A204.1 (cell line): ENCODE measurements around the gene ANAPC2.

Experiments
- FAIRE-seq: peaks from 2 replicates; lab custom pipeline; 2012; peaks lifted over from hg19 to GRCh38; lab: Jason Lieb, UNC

Gene ANAPC2

DNA sequence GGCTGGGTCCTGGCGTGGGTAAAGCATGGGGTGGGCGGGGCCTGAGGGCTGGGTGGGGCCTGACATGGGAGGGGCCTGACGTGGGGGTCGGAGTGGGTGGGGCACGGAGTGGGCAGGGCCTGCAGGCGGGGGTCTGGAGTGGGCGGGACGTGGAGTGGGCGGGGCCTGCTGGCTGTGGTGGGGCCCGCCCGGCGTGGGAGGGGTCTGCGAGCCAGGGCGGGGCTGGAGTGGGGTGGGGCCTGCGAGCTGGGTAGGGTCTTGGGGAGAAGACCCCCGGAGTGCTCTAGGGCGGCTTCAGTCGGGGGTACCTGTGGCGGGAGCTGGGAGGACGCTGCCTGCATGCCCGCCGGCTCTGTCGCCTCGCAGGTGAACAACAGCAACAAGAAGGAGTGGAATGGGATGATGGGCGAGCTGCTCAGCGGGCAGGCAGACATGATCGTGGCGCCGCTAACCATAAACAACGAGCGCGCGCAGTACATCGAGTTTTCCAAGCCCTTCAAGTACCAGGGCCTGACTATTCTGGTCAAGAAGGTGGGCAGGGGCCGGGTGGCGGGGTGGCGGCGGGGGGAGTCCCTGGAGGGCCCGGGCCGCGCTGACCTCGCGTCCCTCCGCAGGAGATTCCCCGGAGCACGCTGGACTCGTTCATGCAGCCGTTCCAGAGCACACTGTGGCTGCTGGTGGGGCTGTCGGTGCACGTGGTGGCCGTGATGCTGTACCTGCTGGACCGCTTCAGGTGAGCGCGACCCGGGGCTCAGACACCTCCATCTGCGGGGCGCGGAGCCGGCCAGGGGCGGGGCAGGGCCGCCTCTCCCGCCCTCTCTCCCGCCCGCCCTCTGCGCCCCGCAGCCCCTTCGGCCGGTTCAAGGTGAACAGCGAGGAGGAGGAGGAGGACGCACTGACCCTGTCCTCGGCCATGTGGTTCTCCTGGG lies 26.5 kb downstream of the ANAPC2 start:
- no peak for FAIRE-seq

DNA sequence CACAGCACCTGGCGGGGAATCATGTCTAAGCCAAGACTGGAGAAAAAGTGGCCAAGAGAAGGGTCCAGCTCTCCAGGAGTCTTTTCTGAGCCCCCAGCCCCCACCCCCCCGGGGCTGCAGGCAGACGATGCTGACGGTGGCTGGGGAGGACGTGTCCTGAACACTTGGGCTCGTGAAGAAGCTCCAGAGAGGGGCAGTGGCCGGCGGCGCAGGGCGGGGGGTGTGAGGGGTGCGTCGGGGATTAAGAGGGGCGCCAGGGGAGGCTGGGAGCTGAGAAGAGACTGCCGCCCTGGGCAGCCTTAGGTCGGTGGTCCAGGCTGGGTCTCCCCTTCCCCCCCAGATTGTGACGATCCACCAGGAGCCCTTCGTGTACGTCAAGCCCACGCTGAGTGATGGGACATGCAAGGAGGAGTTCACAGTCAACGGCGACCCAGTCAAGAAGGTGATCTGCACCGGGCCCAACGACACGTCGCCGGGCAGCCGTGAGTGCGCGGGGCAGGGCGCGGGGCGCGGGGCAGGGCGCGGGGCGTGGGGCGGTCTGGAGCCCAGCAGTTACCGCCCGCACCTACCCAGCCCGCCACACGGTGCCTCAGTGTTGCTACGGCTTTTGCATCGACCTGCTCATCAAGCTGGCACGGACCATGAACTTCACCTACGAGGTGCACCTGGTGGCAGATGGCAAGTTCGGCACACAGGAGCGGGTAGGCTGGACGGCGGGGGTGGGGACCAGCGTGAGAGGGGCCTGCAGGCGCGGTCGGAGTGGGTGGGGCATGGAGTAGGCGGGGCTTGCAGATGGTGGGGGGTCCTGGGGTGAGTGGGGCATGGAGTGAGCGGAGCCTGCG lies 27.4 kb downstream of the ANAPC2 start:
- FAIRE-seq, result no peak

DNA sequence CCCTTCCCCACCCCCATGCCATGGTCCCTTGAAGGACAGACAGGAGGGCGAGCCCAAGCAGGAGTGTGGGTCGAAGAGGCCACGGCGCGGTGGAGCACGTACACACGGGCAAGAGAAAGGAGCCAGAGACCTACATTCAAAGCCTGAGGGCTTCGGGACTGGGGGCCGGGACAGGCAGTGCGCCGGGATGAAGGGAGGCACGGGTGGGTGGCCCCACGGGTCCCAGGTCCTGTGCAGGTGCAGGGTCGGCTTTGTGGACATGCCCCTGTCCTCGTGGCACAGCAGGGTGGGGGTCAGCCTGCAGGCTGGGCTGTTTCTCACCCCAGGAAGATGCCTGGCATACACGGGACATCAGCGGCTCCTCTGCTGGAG lies 28.3 kb downstream of the ANAPC2 start:
- FAIRE-seq, result no peak

DNA sequence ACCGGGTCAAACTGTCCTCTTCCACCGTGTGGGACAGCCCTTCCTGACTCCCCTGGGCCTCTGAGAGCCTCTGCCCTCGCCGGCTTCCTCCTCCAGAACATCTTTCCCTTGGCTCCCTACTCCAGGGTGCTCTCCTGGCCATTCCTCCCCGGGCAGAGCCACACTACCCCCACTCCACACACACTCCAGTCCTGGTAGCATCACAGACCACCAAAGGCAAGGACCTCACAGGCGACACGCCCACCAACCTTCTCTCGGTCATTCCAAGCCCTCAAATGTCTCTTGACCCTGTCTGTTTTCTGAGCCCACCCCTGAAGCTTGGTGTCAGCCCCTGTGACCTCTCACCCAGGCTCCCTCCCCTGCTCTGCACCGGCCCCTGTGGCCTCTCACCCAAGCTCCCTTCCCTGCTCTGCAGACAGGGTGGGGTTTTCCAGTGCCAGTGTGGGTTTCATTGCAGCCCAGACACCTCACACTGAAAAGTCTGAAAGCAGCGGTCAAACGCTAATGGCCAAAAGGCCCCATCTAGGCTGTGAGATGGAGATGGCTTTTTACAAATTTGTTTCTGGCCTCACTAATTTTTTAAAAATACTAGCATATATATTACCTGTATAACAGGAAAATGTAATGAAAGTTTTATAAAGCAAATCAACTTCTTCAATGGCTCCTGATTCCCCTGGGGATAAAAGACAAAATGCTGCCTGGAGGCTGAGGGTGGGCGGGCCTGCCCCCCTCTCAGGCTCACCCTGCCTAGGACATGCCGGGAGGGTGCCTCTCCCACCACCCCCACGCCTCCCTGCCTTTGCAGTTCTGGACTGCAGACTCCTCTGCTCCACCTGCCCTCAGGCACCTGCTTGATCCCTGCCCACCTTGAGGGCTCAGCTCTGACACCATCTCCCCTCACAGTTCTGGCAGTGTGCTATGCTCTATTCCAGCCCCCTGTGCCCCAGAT lies 29.0 kb downstream of the ANAPC2 start:
- FAIRE-seq, result no peak

DNA sequence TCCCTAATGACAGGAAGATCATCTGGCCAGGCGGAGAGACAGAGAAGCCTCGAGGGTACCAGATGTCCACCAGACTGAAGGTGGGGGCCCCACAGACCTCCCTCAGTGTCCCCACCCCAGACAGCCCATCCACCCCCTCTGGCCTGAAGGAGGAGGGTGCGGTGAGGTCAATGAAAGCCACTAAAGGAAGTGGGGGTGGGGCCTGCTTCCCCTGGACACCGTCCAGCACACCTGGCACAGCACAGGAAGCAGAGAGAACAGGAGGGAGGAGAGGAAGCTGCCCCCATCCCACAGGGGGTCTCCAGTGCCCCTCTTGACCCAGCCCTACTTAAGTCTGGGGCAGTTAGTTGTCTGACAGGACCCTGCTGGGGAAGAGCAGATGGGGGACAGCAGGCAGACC lies 29.7 kb downstream of the ANAPC2 start:
- no peak for FAIRE-seq

DNA sequence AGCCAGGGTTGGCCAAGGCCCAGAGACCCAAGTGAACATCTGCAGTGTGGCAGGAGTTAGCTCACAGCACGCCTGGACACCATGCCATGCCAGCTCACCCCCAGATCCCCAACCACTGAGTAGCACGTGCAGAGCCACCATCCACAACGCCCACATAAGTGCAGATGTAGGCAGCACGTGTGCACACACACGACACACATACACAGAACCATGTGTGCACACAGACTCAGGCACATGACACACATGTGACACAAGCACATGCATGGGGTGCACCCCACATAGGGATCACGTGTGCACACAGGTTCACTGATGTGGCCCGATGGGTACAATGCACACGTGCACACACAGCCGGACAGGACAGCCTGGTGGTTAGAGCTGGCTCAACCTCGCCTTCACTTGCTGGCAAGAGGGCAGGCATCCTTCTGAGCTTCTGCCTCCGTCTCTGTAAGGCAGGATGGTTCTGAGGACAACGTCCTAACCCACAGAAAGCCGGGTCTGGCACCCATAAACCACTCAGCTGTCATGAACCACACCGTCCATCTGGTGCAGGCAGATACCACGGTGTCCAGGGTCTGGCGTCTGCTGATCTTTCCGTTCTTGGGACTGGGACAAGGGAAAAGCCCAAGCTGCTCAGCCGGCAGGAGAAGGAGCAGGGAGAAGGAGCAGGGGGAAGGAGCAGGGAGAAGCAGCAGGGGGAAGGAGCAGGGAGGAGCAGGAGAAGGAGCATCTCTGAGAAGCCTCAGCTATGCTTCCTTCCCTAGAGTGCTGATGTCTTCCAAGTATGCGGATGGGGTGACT lies 30.5 kb downstream of the ANAPC2 start:
- no peak for FAIRE-seq

DNA sequence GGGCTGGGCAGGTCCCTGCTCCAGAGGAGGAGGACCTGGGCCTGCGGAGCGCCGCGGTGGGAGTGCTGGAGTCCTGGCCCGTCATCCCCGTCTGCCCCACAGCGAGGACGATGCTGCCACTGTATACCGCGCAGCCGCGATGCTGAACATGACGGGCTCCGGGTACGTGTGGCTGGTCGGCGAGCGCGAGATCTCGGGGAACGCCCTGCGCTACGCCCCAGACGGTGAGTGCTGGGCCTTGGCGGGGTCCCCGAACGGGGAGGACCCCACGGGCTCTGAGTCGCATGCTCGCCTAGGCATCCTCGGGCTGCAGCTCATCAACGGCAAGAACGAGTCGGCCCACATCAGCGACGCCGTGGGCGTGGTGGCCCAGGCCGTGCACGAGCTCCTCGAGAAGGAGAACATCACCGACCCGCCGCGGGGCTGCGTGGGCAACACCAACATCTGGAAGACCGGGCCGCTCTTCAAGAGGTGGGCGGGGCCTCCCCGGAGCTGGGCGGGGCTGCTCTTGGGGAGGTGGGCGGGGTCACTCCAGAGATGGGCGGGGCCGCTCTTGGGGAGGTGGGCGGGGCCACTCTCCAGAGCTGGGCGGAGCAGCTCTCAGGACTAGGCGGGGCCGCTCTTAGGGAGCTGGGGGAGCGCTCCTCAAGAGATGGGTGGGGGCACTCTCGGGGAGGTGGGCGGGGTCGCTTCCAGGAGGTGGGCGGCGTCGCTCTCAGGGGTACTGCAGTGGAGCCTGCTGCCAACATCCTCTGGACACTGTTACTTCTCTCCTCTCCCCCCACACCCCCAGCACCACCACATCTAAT lies 31.6 kb downstream of the ANAPC2 start:
- FAIRE-seq, result no peak

DNA sequence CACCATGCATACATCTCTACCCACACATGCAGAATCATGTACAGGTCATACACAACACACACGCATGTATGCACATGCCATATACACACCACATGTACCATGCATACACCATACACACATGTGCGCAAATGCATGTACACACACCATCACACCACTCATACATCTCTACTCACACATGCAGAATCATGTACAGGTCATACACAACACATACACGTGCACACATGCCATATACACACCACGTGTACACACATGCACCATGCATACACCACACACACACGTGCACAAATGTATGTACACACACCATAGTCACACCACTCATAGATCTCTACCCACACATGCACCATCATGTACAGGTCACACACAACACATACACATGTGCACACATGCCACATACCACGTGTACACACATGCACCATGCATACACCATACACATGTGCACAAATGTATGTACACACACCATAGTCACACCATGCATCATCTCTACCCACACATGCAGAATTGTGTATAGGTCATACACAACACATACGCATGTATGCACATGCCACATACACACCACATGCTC lies 35.4 kb downstream of the ANAPC2 start:
- FAIRE-seq, result no peak

DNA sequence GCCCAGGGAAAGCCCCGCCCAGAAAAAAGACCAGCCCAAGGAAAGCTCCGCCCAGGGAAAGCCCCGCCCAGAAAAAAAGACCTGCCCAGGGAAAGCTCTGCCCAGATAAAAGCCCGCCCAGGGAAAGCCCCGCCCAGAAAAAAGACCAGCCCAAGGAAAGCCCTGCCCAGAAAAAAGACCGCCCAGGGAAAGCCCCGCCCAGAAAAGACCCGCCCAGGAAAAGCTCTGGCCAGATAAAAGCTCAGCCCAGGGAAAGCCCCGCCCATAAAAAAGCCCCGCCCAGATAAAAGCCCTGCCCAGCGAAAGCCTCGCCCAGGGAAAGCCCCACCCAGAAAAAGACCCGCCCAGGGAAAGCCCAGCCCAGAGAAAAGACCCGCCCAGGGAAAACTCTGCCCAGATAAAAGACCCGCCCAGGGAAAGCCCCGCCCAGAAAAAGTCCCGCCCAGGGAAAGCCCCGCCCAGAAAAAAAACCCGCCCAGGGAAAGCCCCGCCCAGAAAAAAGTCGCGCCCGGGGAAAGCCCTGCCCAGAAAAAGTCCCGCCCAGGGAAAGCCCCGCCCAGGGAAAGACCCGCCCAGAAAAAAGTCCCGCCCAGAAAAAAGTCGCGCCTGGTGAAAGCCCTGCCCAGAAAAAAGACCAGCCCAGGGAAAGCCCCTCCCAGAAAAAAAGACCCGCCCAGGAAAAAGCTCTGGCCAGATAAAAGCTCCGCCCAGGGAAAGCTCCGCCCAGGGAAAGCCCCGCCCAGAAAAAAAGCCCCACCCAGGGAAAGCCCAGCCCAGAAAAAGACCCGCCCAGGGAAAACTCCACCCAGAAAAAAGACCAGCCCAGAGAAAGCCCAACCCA lies 37.5 kb downstream of the ANAPC2 start:
- FAIRE-seq, result no peak

DNA sequence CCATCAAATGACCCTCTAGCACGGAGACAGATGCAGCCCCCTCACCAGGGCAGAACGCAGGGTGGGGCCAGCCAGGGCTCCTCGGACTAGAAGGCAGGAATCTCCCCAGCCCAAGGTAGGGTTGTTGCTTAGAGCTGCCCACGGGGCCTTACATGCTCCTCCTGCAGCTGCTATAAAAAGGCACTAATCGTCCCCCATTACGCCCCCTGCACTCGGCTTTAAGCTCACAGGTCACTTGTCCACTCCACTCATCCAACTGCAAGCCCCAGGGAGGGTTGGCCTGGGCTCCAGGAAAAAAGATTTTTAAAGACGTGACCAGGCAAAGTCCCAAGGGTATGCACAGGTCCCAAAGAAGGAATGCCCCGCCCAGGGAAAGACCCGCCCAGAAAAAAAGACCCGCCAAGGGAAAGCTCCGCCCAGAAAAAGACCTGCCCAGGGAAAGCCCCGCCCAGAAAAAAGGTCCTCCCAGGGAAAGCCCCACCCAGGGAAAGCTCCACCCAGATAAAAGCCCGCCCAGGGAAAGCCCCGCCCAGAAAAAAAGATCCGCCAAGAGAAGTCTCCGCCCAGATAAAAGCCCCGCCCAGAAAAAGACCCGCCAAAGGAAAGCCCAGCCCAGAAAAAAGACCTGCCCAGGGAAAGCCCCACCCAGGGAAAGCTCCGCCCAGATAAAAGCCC lies 38.3 kb downstream of the ANAPC2 start:
- FAIRE-seq, result no peak

DNA sequence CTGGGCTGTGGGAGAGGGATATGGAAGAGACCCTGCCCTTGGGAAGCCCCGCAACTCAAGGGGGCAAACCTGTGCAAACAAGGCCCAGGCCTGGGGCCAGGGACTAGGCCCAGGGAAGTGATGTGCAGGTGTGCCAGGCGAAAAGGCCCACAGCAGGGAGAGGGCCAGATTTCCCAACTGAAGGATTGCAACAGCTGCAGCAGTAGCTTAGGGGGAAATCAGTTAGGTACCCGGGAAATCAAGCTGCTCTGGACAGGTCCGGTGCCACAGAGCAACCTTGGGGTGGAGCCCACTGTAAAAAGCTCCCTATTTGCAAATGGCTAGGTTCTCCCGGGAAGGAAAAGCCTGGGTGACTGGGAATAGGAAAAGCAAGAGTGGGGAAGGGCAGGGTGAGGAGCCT lies 39.0 kb downstream of the ANAPC2 start:
- FAIRE-seq, result no peak

DNA sequence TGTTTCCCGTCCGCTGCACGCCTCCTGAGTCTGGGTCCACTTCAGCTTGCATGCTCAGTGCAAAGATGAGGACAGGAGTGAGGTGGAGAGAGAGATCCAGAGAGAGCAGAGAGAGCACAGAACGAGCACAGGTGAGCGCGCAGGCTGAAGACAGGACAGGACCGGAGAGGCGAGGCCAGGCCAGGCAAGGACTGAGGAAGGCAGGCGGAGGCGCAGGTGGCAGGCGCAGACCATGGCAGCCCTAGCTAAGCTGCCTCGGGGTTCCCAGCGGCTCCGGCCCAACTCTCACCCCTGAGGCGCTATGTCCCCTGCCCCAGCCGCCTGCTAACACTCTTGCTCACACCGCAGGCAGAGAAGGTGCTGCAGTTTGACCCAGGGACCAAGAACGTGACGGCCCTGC lies 39.7 kb downstream of the ANAPC2 start:
- FAIRE-seq, result no peak

DNA sequence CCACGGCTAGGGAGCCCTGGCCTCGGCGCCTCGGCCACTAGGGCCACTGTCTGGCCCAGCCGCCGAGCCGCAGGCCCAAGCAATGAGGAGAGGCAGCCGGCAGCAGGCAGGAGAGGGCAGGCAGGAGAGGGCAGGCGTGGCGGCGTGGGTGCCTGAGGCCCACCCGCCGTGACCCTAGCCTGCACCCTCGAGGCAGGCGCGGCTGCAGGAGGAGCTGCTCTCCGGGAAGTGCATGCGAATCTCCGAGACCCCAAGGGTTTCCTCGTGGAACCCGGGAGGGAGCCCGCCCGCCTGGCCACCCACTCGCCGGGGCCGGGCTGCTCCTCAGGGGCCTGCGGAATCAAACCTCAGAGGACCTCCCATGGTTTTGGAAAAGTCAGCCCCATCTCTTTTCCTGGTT lies 40.1 kb downstream of the ANAPC2 start:
- no peak for FAIRE-seq

DNA sequence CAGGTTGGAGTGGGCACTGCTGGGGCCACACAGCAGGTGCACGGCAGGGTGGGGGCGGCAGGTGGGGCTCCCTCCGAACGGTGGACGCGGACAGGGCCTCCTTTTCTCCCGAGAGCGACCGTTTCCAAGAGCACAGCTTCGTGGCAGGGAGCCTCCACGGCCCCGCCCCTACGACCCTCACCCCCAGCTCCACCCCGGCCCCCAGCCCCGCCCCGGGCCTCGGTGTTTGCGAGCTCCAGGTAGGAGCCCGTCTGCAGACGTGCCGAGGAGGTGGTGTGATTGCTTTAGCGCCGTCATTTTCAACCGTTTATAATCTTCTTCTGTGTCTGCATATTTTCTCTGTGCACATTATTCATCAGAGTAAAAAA lies 40.6 kb downstream of the ANAPC2 start:
- no peak for FAIRE-seq

DNA sequence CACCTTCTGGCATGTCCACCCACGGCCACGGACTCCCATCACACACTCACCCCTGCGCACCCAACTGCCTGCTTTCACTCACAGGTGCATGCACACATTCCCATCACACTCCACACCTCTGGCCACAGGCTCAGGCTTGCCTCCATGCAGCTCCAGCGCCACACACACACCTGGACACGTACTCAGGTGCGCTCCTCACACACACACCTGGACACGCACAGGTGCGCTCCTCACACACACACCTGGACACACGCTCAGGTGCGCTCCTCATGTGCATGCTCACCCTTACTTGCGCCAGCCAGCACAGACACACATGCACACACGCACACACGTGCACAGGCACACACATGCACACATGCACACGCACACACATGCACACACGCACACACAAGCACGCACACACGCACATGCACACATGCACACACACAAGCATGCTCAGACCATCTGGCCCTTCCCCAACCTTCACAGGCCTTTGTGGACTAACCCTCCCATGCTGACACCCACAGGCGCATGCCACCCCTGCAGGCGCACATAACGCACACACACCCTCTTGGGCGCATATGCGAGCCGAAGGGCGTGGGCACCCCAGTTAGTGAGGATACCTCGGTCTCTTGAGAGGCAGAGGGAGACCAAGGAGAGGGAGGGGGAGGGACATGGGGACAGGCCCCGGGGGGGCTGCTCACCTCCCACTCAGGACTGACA lies 41.1 kb downstream of the ANAPC2 start:
- no peak for FAIRE-seq

DNA sequence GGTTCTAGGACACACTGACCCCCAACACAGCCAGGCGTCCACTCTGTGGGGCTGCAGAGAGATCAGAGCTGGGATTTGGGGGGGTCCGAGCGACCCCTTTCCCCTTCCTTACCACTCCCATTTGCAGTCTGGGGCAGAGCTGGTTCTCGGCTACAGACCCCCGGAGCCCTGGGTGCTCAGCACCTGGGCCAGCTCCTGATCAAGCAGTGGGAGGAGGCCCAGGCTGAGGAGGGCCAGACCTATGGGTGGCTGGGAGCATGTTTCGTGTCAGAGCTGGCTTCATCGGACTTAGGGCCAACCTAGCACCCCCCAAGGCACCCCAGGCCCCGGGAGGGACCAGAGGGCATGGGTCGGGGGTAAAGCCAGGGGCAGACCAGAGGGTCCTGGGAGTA lies 41.8 kb downstream of the ANAPC2 start:
- FAIRE-seq, result no peak

DNA sequence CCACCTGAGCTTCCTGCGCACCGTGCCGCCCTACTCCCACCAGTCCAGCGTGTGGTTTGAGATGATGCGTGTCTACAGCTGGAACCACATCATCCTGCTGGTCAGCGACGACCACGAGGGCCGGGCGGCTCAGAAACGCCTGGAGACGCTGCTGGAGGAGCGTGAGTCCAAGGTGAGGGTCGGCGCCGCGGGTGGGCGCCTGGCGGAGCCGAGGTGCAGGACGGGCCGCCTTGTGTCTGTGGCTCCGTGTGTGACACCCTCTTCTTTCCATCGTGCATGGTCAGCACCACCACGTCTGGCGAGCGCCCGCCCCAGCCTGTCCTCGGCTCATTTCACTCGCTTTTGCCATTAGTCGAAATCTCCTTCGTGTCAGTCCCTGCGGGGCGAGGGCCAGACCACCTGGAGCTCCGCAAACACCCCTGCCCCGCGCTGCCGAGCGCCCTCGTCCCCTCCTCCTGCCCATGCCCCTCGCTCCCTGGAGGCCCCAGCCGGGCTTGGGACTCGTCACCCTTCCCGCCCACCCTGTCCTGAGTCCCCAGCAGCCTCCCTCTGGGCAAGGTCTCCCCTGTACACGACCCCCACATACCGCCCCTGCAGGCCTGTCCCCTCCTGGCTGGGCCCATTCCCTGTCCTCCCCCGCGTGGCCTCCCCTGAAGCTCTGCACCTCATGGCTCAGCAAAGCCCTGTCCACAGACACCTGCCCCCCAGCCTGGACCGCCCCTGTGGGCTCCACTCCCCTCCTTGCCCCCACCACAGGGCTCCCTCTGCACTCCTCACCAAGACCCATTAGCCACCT lies 42.4 kb downstream of the ANAPC2 start:
- no peak for FAIRE-seq
